ENCODE results near the gene DLGAP4. TPM values are rescaled to one million over a fixed set of nuclear protein-coding genes. Genes with fewer than 3 reads are reported as not detected.
A peak's percentile ranks its signal among the peaks of the same experiment; 100 is the strongest.

DLGAP4 gene
- total and polyA plus RNA-seq, 2 of the 13 experiments (the other 11 are each of a cell fraction or from before 2014, with no cell fraction given): 15.2 to 26.7 TPM

- TF ChIP-seq PREB (CRISPR knock-in tag; IDR thresholded peaks at IDR 0.05) (no peak), ZNF431 (CRISPR knock-in tag; IDR thresholded peaks at IDR 0.05; ENCODE audit: borderline replicate concordance, low read depth) (0 out of 2 replicates have a peak, but pooled peaks have one; percentile 65), RBM22 (optimal IDR thresholded peaks at IDR 0.05; ENCODE audit: low read length) (peak; percentile 51), ZNF256 (CRISPR knock-in tag; conservative IDR thresholded peaks at IDR 0.05) (0 out of 2 replicates have a peak, but pooled peaks have one; percentile 23), ZNF292 (CRISPR knock-in tag; IDR thresholded peaks at IDR 0.05; ENCODE audit: borderline replicate concordance, low read depth) (peak; percentile 89), ELF1 (CRISPR knock-in tag; IDR thresholded peaks at IDR 0.05) (peak; percentile 37; the same call in 1 of the 2 replicates), TRIM24 (CRISPR knock-in tag; IDR thresholded peaks at IDR 0.05) (no peak), ZNF3 (CRISPR knock-in tag; IDR thresholded peaks at IDR 0.05) (peak; percentile 80; the same call in 1 of the 2 replicates), ZFP90 (CRISPR knock-in tag; IDR thresholded peaks at IDR 0.05; ENCODE audit: borderline replicate concordance) (no peak), ZNF883 (CRISPR knock-in tag; IDR thresholded peaks at IDR 0.05; ENCODE audit: not compliant biosample characterization) (peak; percentile 75), ZC3H4 (CRISPR knock-in tag; IDR thresholded peaks at IDR 0.05; ENCODE audit: borderline replicate concordance) (peak; percentile 46; the same call in 1 of the 2 replicates), ISL2 (CRISPR knock-in tag; IDR thresholded peaks at IDR 0.05) (peak; percentile 65), ZNF317 (CRISPR knock-in tag; IDR thresholded peaks at IDR 0.05) (no peak), DMAP1 (CRISPR knock-in tag; IDR thresholded peaks at IDR 0.05) (peak; percentile 91; the same call in 1 of the 2 replicates), BCL6 (CRISPR knock-in tag; IDR thresholded peaks at IDR 0.05) (peak; percentile 74), ZNF263 (CRISPR knock-in tag; IDR thresholded peaks at IDR 0.05) (0 out of 2 replicates have a peak, but pooled peaks have one; percentile 40)
- TF ChIP-seq, protein P1, sequence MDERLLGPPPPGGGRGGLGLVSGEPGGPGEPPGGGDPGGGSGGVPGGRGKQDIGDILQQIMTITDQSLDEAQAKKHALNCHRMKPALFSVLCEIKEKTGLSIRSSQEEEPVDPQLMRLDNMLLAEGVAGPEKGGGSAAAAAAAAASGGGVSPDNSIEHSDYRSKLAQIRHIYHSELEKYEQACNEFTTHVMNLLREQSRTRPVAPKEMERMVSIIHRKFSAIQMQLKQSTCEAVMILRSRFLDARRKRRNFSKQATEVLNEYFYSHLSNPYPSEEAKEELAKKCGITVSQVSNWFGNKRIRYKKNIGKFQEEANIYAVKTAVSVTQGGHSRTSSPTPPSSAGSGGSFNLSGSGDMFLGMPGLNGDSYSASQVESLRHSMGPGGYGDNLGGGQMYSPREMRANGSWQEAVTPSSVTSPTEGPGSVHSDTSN (CRISPR knock-in tag; IDR thresholded peaks at IDR 0.05): no peak
- TF ChIP-seq, protein P2, sequence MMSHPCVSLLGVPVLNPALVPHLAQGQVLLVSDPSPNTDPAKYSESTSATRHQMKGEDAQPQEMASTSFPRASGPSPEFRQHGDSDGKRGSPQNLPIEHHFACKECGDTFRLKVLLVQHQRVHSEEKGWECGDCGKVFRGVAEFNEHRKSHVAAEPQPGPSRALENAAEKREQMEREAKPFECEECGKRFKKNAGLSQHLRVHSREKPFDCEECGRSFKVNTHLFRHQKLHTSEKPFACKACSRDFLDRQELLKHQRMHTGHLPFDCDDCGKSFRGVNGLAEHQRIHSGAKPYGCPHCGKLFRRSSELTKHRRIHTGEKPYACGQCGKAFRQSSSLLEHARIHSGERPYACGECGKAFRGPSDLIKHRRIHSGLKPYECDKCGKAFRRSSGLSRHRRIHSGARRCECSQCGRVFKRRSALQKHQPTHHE (CRISPR knock-in tag; IDR thresholded peaks at IDR 0.05; ENCODE audit: borderline replicate concordance): no peak
- TF ChIP-seq, protein P3, sequence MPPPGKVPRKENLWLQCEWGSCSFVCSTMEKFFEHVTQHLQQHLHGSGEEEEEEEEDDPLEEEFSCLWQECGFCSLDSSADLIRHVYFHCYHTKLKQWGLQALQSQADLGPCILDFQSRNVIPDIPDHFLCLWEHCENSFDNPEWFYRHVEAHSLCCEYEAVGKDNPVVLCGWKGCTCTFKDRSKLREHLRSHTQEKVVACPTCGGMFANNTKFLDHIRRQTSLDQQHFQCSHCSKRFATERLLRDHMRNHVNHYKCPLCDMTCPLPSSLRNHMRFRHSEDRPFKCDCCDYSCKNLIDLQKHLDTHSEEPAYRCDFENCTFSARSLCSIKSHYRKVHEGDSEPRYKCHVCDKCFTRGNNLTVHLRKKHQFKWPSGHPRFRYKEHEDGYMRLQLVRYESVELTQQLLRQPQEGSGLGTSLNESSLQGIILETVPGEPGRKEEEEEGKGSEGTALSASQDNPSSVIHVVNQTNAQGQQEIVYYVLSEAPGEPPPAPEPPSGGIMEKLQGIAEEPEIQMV (CRISPR knock-in tag; IDR thresholded peaks at IDR 0.05; ENCODE audit: low read depth): 0 out of 2 replicates have a peak, but pooled peaks have one; percentile 27
- TF ChIP-seq, protein P4, sequence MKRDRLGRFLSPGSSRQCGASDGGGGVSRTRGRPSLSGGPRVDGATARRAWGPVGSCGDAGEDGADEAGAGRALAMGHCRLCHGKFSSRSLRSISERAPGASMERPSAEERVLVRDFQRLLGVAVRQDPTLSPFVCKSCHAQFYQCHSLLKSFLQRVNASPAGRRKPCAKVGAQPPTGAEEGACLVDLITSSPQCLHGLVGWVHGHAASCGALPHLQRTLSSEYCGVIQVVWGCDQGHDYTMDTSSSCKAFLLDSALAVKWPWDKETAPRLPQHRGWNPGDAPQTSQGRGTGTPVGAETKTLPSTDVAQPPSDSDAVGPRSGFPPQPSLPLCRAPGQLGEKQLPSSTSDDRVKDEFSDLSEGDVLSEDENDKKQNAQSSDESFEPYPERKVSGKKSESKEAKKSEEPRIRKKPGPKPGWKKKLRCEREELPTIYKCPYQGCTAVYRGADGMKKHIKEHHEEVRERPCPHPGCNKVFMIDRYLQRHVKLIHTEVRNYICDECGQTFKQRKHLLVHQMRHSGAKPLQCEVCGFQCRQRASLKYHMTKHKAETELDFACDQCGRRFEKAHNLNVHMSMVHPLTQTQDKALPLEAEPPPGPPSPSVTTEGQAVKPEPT (CRISPR knock-in tag; IDR thresholded peaks at IDR 0.05; ENCODE audit: low read depth): 0 out of 2 replicates have a peak, but pooled peaks have one; percentile 11
- TF ChIP-seq, protein P5, sequence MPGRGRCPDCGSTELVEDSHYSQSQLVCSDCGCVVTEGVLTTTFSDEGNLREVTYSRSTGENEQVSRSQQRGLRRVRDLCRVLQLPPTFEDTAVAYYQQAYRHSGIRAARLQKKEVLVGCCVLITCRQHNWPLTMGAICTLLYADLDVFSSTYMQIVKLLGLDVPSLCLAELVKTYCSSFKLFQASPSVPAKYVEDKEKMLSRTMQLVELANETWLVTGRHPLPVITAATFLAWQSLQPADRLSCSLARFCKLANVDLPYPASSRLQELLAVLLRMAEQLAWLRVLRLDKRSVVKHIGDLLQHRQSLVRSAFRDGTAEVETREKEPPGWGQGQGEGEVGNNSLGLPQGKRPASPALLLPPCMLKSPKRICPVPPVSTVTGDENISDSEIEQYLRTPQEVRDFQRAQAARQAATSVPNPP (CRISPR knock-in tag; IDR thresholded peaks at IDR 0.05): peak; percentile 64; the same call in 1 of the 2 replicates
Measured at GRCh38 chr20:36468149-36469000, 162.2 kb downstream of the DLGAP4 start (continued).

Measured in HepG2 (cell line).